ENCODE data around the gene KY. TPM values are rescaled to one million over a fixed set of nuclear protein-coding genes. Genes with fewer than 3 reads are reported as not detected.

KY gene
- polyA plus RNA-seq, 2 of the 4 experiments (the other 2 are of a cell fraction) = 0.04 to 0.05 TPM

GRCh38 chr3:134638385-134639030 is 12.3 kb downstream of the KY start:
- 39% methylated on average over 6 of the region's 6 CpGs for WGBS (ENCODE audit: missing lambda C conversion rate)
- Histone ChIP-seq H3K4me3 (no peak overlapping the region), H3K9me3 (no peaks in the 10 kb centered on the region), H3K4me1 (no peaks in the 10 kb centered on the region), H3K4me2 (no peak overlapping the region), H3K27ac (no peak overlapping the region)
- DNase-seq (ENCODE audit: low read depth in 1 of 2, low spot score in 1 of 2) (no peak), FAIRE-seq (no peak), ATAC-seq (no peak)
- CTCF ChIA-PET = interaction anchor here (0.6 to 1.3 kb wide), 5 partner anchors 14 to 1347 kb away, joined by 3 to 5 read pairs (median 3); no protein-coding TSS in a partner anchor
- POLR2A ChIA-PET = no interaction called here
- TF ChIP-seq CBX8 (IDR thresholded peaks at IDR 0.05) (no peak), EP300 (IDR thresholded peaks at IDR 0.05) (no peak), RAD21 (conservative IDR thresholded peaks at IDR 0.05 in 1 of 2, IDR thresholded peaks at IDR 0.05 in 1 of 2) (no peak), KDM5A (IDR thresholded peaks at IDR 0.05) (no peak), KDM1A (IDR thresholded peaks at IDR 0.05; ENCODE audit: low read depth) (no peak), ESRRA (IDR thresholded peaks at IDR 0.05; ENCODE audit: borderline replicate concordance, low read length) (no peak), SREBF2 (IDR thresholded peaks at IDR 0.05) (no peak), CBX2 (IDR thresholded peaks at IDR 0.05; ENCODE audit: borderline replicate concordance, low read depth) (no peak), ZSCAN20 (CRISPR knock-in tag; IDR thresholded peaks at IDR 0.05) (no peak), CEBPB (IDR thresholded peaks at IDR 0.05) (no peak), ZNF302 (CRISPR knock-in tag; IDR thresholded peaks at IDR 0.05) (no peak), EHF (CRISPR knock-in tag; IDR thresholded peaks at IDR 0.05) (no peak)
- TF ChIP-seq, protein P1, sequence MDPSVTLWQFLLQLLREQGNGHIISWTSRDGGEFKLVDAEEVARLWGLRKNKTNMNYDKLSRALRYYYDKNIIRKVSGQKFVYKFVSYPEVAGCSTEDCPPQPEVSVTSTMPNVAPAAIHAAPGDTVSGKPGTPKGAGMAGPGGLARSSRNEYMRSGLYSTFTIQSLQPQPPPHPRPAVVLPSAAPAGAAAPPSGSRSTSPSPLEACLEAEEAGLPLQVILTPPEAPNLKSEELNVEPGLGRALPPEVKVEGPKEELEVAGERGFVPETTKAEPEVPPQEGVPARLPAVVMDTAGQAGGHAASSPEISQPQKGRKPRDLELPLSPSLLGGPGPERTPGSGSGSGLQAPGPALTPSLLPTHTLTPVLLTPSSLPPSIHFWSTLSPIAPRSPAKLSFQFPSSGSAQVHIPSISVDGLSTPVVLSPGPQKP (IDR thresholded peaks at IDR 0.05; ENCODE audit: low read depth, low read length) = no peak
- TF ChIP-seq, protein P2, sequence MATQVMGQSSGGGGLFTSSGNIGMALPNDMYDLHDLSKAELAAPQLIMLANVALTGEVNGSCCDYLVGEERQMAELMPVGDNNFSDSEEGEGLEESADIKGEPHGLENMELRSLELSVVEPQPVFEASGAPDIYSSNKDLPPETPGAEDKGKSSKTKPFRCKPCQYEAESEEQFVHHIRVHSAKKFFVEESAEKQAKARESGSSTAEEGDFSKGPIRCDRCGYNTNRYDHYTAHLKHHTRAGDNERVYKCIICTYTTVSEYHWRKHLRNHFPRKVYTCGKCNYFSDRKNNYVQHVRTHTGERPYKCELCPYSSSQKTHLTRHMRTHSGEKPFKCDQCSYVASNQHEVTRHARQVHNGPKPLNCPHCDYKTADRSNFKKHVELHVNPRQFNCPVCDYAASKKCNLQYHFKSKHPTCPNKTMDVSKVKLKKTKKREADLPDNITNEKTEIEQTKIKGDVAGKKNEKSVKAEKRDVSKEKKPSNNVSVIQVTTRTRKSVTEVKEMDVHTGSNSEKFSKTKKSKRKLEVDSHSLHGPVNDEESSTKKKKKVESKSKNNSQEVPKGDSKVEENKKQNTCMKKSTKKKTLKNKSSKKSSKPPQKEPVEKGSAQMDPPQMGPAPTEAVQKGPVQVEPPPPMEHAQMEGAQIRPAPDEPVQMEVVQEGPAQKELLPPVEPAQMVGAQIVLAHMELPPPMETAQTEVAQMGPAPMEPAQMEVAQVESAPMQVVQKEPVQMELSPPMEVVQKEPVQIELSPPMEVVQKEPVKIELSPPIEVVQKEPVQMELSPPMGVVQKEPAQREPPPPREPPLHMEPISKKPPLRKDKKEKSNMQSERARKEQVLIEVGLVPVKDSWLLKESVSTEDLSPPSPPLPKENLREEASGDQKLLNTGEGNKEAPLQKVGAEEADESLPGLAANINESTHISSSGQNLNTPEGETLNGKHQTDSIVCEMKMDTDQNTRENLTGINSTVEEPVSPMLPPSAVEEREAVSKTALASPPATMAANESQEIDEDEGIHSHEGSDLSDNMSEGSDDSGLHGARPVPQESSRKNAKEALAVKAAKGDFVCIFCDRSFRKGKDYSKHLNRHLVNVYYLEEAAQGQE (IDR thresholded peaks at IDR 0.05) = no peak
- TF ChIP-seq, protein P3, sequence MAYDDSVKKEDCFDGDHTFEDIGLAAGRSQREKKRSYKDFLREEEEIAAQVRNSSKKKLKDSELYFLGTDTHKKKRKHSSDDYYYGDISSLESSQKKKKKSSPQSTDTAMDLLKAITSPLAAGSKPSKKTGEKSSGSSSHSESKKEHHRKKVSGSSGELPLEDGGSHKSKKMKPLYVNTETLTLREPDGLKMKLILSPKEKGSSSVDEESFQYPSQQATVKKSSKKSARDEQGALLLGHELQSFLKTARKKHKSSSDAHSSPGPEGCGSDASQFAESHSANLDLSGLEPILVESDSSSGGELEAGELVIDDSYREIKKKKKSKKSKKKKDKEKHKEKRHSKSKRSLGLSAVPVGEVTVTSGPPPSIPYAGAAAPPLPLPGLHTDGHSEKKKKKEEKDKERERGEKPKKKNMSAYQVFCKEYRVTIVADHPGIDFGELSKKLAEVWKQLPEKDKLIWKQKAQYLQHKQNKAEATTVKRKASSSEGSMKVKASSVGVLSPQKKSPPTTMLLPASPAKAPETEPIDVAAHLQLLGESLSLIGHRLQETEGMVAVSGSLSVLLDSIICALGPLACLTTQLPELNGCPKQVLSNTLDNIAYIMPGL (CRISPR knock-in tag; IDR thresholded peaks at IDR 0.05; ENCODE audit: borderline replicate concordance) = no peak

DNA sequence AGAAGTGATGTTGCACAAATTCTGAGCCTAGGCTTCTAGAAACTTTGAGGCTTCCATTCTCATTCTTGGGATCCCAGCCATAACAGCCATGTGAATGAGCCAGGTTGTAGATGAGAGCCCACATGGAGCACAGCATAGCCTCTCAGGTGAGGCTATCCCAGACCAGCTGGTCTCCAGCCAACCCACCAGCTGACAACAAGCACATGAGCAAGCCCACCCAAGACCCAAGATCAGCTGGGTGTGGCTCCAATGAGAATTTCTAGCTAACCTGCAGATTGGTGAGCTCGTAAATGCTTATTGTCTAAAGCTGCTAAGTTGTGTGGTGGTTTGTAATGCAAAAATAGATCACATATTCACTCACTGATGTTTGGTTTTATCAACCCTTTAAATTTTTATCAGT is 14.4 kb downstream of the KY start:
- POLR2A ChIA-PET = no interaction called here
- no peaks in the 10 kb centered on the region for H3K4me1 ChIP-seq

More for the DNA sequence above, 14.4 kb downstream of the KY start:
- H3K4me2 ChIP-seq = no peak overlapping the region
- peaks cover 4% of the 10 kb centered on the region for H3K9me3 ChIP-seq
- ATAC-seq (no peak), FAIRE-seq (no peak), DNase-seq (ENCODE audit: low read depth in 1 of 2, low spot score in 1 of 2) (no peak)
- no peak overlapping the region for H3K27ac ChIP-seq
- H3K4me3 ChIP-seq = no peak overlapping the region
- WGBS (ENCODE audit: missing lambda C conversion rate) = 69% methylated on average over 1 of the region's 1 CpG
- CTCF ChIA-PET = no interaction called here
- TF ChIP-seq NPAS2 (CRISPR knock-in tag; IDR thresholded peaks at IDR 0.05; ENCODE audit: borderline replicate concordance) = no peak
- TF ChIP-seq RAD21 (conservative IDR thresholded peaks at IDR 0.05 in 1 of 2, IDR thresholded peaks at IDR 0.05 in 1 of 2) = no peak
- TF ChIP-seq SREBF2 (IDR thresholded peaks at IDR 0.05) = no peak
- TF ChIP-seq EHF (CRISPR knock-in tag; IDR thresholded peaks at IDR 0.05) = no peak
- TF ChIP-seq HEYL (CRISPR knock-in tag; IDR thresholded peaks at IDR 0.05) = no peak
- TF ChIP-seq E2F6 (IDR thresholded peaks at IDR 0.05; ENCODE audit: borderline replicate concordance, low read depth) = no peak
- no peak for TF ChIP-seq NR3C1 (IDR thresholded peaks at IDR 0.05)
- no peak for TF ChIP-seq EHMT2 (IDR thresholded peaks at IDR 0.05; ENCODE audit: low read depth)
- no peak for TF ChIP-seq HDAC2 (IDR thresholded peaks at IDR 0.05)
- no peak for TF ChIP-seq GATA3 (IDR thresholded peaks at IDR 0.05; ENCODE audit: borderline replicate concordance)
- no peak for TF ChIP-seq HES2 (IDR thresholded peaks at IDR 0.05)
- TF ChIP-seq JUNB (IDR thresholded peaks at IDR 0.05) = no peak
- TF ChIP-seq MYC (IDR thresholded peaks at IDR 0.05; ENCODE audit: borderline replicate concordance, low read length) = no peak
- no peak for TF ChIP-seq ZSCAN20 (CRISPR knock-in tag; IDR thresholded peaks at IDR 0.05)
- TF ChIP-seq RARB (CRISPR knock-in tag; IDR thresholded peaks at IDR 0.05) = no peak
- TF ChIP-seq ZFP36 (IDR thresholded peaks at IDR 0.05; ENCODE audit: borderline replicate concordance, partially characterized antibody) = no peak
- no peak for TF ChIP-seq TFCP2L1 (CRISPR knock-in tag; IDR thresholded peaks at IDR 0.05)
- TF ChIP-seq, protein P4, sequence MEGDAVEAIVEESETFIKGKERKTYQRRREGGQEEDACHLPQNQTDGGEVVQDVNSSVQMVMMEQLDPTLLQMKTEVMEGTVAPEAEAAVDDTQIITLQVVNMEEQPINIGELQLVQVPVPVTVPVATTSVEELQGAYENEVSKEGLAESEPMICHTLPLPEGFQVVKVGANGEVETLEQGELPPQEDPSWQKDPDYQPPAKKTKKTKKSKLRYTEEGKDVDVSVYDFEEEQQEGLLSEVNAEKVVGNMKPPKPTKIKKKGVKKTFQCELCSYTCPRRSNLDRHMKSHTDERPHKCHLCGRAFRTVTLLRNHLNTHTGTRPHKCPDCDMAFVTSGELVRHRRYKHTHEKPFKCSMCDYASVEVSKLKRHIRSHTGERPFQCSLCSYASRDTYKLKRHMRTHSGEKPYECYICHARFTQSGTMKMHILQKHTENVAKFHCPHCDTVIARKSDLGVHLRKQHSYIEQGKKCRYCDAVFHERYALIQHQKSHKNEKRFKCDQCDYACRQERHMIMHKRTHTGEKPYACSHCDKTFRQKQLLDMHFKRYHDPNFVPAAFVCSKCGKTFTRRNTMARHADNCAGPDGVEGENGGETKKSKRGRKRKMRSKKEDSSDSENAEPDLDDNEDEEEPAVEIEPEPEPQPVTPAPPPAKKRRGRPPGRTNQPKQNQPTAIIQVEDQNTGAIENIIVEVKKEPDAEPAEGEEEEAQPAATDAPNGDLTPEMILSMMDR (IDR thresholded peaks at IDR 0.05) = no peak
